Peyer's patch (tissue), 4 donors: ENCODE data around the gene IFNA4.
"Not testable (repeated sequence)": the region's sequence is repeated elsewhere in the genome, so short reads cannot be mapped to it uniquely, and the experiment has no call there.

Experiments used
- POLR2A ChIP-seq, 2 donors: fragments of 450-650 bp; IDR thresholded peaks; one replicate each; pipeline ENCODE4 v1.5.1; 2017; ENCODE audit warnings: antibody characterized with exemption in 2 of 2, mild to moderate bottlenecking in 2 of 2, moderate library complexity in 2 of 2
- TF ChIP-seq, protein P1 (sequence below), 6 experiments: fragments of 450-650 bp in 4 of 6; fragments of 200-600 bp in 2 of 6; sonication (generic) in 1 of 6; IDR thresholded peaks; one replicate each; pipeline ENCODE4 v1.5.1; 2017 to 2019; ENCODE audit warnings: antibody characterized with exemption in 6 of 6, mild to moderate bottlenecking in 3 of 6, moderate library complexity in 1 of 6

DNA sequence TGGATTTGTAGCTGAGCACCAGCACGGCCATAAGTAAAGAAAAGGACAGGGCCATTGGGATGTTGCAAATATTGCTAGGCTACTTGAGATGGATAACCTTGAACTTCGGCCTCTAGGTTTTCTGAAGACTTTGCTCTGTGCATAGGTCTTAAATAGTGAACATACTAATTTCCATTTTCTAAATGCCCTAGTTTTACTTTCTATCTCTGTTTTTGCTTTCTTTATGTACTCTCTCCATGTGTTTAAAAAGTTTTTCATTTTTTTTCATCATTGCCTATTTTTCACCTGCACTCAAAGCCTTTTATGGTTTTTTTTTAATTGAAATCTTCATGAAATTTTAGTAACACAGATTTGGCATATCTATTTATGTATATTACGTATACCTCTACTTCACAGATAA is 19.7 kb upstream of the IFNA4 start, which contains the start of gene IFNA10:
- TF ChIP-seq, protein P1, sequence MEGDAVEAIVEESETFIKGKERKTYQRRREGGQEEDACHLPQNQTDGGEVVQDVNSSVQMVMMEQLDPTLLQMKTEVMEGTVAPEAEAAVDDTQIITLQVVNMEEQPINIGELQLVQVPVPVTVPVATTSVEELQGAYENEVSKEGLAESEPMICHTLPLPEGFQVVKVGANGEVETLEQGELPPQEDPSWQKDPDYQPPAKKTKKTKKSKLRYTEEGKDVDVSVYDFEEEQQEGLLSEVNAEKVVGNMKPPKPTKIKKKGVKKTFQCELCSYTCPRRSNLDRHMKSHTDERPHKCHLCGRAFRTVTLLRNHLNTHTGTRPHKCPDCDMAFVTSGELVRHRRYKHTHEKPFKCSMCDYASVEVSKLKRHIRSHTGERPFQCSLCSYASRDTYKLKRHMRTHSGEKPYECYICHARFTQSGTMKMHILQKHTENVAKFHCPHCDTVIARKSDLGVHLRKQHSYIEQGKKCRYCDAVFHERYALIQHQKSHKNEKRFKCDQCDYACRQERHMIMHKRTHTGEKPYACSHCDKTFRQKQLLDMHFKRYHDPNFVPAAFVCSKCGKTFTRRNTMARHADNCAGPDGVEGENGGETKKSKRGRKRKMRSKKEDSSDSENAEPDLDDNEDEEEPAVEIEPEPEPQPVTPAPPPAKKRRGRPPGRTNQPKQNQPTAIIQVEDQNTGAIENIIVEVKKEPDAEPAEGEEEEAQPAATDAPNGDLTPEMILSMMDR (IDR thresholded peaks at IDR 0.05): not testable (repeated sequence)
- TF ChIP-seq POLR2A (IDR thresholded peaks at IDR 0.05): not testable (repeated sequence)
